SKM-1 treated with dmso at 0.1 percent for 144 hours (cell line): ENCODE measurements around the gene HS6ST1.
"Not testable (repeated sequence)": the region's sequence is repeated elsewhere in the genome, so short reads cannot be mapped to it uniquely, and the experiment has no call there.

Experiments used
- DNase-seq: peaks from one replicate; lab custom pipeline; 2025; ENCODE audit not compliant: unreplicated experiment; lab: John Stamatoyannopoulos, UW

The HS6ST1 gene

GRCh38 chr2:128322715-128323554 lies 4.3 kb upstream of the HS6ST1 start:
- no peak for DNase-seq

- peak; percentile 61 for DNase-seq
These were observed 3.4 kb upstream of the HS6ST1 start for GRCh38 chr2:128321784-128322714.

- no peak for DNase-seq
These were observed 2.5 kb upstream of the HS6ST1 start for GRCh38 chr2:128320906-128321771.

- no peak for DNase-seq
These were observed 1.7 kb upstream of the HS6ST1 start for GRCh38 chr2:128320192-128320905.

- DNase-seq: no peak
These were observed 1.0 kb upstream of the HS6ST1 start for GRCh38 chr2:128319631-128320191.

GRCh38 chr2:128318245-128318644 lies 423 bp downstream of the HS6ST1 start:
- not testable (repeated sequence) for DNase-seq

- DNase-seq: not testable (repeated sequence)
These were observed 806 bp downstream of the HS6ST1 start for GRCh38 chr2:128317899-128318225.

- DNase-seq: peak; percentile 15
These were observed 1.3 kb downstream of the HS6ST1 start for GRCh38 chr2:128317181-128317898.

GRCh38 chr2:128316777-128317180 lies 1.9 kb downstream of the HS6ST1 start:
- DNase-seq: no peak

- DNase-seq: no peak
These were observed 2.6 kb downstream of the HS6ST1 start for GRCh38 chr2:128315829-128316776.

- DNase-seq: no peak
These were observed 3.4 kb downstream of the HS6ST1 start for GRCh38 chr2:128315122-128315828.

- DNase-seq: no peak
These were observed 4.1 kb downstream of the HS6ST1 start for GRCh38 chr2:128314348-128315121.

- DNase-seq: no peak
These were observed 4.7 kb downstream of the HS6ST1 start for GRCh38 chr2:128313931-128314347.

- no peak for DNase-seq
These were observed 5.4 kb downstream of the HS6ST1 start for GRCh38 chr2:128313091-128313836.

GRCh38 chr2:128312411-128312810 lies 6.3 kb downstream of the HS6ST1 start:
- no peak for DNase-seq

GRCh38 chr2:128311755-128312341 lies 6.8 kb downstream of the HS6ST1 start:
- DNase-seq: no peak
